K562 (cell line): ENCODE measurements around the gene ZBTB18. TPM values are rescaled to one million over a fixed set of nuclear protein-coding genes. Genes with fewer than 3 reads are reported as not detected.

Experiments
- ATAC-seq: fragments of 200-7000 bp; cut with Tn5 transposase; 3 replicates; pipeline ENCODE4 v1.9.1; 2020; ENCODE audit warnings: moderate library complexity
- BruUV-seq: library from RNA; stranded (reverse); fragments of 400-500 nt; replicated peaks from 2 replicates; lab custom pipeline; 2021; lab: Mats Ljungman, UMichigan
- CTCF ChIA-PET: fragments of 300-600 bp; formaldehyde crosslinking; extraction: SDS; loops from one replicate; lab custom pipeline; 2021; ENCODE audit warnings: low intra/inter-chr PET ratio; lab: Yijun Ruan, JAX
- POLR2A ChIA-PET: fragments of 300-600, 350-650 bp; sonication (Branson Sonifier 250); formaldehyde crosslinking; extraction: SDS; loops from one replicate; lab custom pipeline; 2021; ENCODE audit warnings: antibody characterized with exemption, inconsistent platforms; lab: Yijun Ruan, JAX
- DNase-seq, 4 experiments: peaks; one replicate each; pipeline versions ENCODE4 v3.0.0 to v3.0.0-alpha.2; 2011 to 2018; ENCODE audit warnings: low spot score in 3 of 4, mixed read lengths in 3 of 4; ENCODE audit errors: extremely low read depth in 1 of 4
- FAIRE-seq: peaks from 2 replicates; lab custom pipeline; 2011; peaks lifted over from hg19 to GRCh38; lab: Jason Lieb, UNC
- H2AFZ ChIP-seq: 2 replicates; pipeline ENCODE4 v1.6.0; 2011; ENCODE audit warnings: low read depth, low read length, control low read depth, inconsistent platforms
- H3K27ac ChIP-seq: fragments of 200-600 bp; 3 replicates; pipeline ENCODE4 v1.8.0; 2011; ENCODE audit warnings: low read depth, mild to moderate bottlenecking, control low read depth, inconsistent platforms, low read length, moderate library complexity, mixed read lengths; ENCODE audit errors: extremely low read depth
- H3K27me3 ChIP-seq, 2 experiments: fragments of 300-600 bp in 1 of 2; 2 replicates in 1 of 2; 3 replicates in 1 of 2; pipeline versions ENCODE4 v1.6.0 to v1.8.0; 2011; ENCODE audit warnings: inconsistent platforms in 2 of 2, low read length in 2 of 2, mild to moderate bottlenecking in 1 of 2, mixed read lengths in 1 of 2, moderate library complexity in 1 of 2; ENCODE audit not compliant: control insufficient read depth in 2 of 2, insufficient read depth in 2 of 2
- H3K36me3 ChIP-seq: fragments of 300-600 bp; 3 replicates; pipeline ENCODE4 v1.8.0; 2011; ENCODE audit warnings: mild to moderate bottlenecking, low read length, inconsistent platforms; ENCODE audit not compliant: control insufficient read depth, insufficient read depth
- H3K4me1 ChIP-seq, 2 experiments: fragments of 200-600 bp in 1 of 2; replicated peaks in 1 of 2; 2 replicates in 1 of 2; 3 replicates in 1 of 2; pipeline versions ENCODE4 v1.5.1 to v1.8.0; 2011; ENCODE audit warnings: inconsistent platforms in 2 of 2, low read length in 2 of 2, mild to moderate bottlenecking in 1 of 2, mixed read lengths in 1 of 2, moderate library complexity in 1 of 2; ENCODE audit not compliant: control insufficient read depth in 2 of 2, insufficient read depth in 2 of 2
- H3K4me2 ChIP-seq: 2 replicates; pipeline ENCODE4 v1.6.1; 2011; ENCODE audit warnings: low read length, control low read depth, inconsistent platforms, mixed read lengths; ENCODE audit not compliant: insufficient read depth
- H3K4me3 ChIP-seq: fragments of 200-600 bp; sonication (generic), shearing (Covaris generic); 2 replicates; pipeline ENCODE4 v1.5.1; 2016; ENCODE audit warnings: control low read depth, inconsistent platforms
- H3K79me2 ChIP-seq: fragments of 200-600 bp; 3 replicates; pipeline ENCODE4 v1.8.0; 2011; ENCODE audit warnings: low read length, inconsistent platforms; ENCODE audit not compliant: control insufficient read depth, insufficient read depth
- H3K9ac ChIP-seq, 2 experiments: 2 replicates each; pipeline versions ENCODE4 v1.6.0 to v1.6.1; 2011; ENCODE audit warnings: low read depth in 2 of 2, low read length in 2 of 2, control low read depth in 1 of 2, inconsistent platforms in 1 of 2, mild to moderate bottlenecking in 1 of 2, mixed read lengths in 1 of 2; ENCODE audit not compliant: insufficient read depth in 1 of 2
- H3K9me1 ChIP-seq: one replicate; pipeline ENCODE4 v1.6.0; 2011; ENCODE audit warnings: inconsistent platforms, mild to moderate bottlenecking, low read length, moderate library complexity; ENCODE audit not compliant: control insufficient read depth, insufficient read depth
- H3K9me3 ChIP-seq: replicated peaks from 2 replicates; pipeline ENCODE4 v1.5.1; 2011; ENCODE audit warnings: low read depth, low read length, inconsistent platforms; ENCODE audit not compliant: control insufficient read depth, insufficient read depth
- H4K20me1 ChIP-seq: replicated peaks from 2 replicates; pipeline ENCODE4 v1.6.1; 2011; ENCODE audit warnings: low read length, inconsistent platforms, mixed read lengths; ENCODE audit not compliant: control insufficient read depth, insufficient read depth
- CBX3 ChIP-seq, 2 experiments: IDR thresholded peaks; 1 replicate in 1 of 2; 2 replicates in 1 of 2; pipeline ENCODE4 v1.6.1; 2012; ENCODE audit warnings: inconsistent platforms in 2 of 2, low read length in 2 of 2, borderline replicate concordance in 1 of 2, control low read depth in 1 of 2
- LARP7 ChIP-seq: fragments of 450-650 bp; IDR thresholded peaks from 2 replicates; pipeline ENCODE4 v1.6.1; 2016
- MIER1 ChIP-seq: fragments of 450-650 bp; IDR thresholded peaks from 2 replicates; pipeline ENCODE4 v1.6.1; 2016; ENCODE audit warnings: antibody characterized with exemption, mild to moderate bottlenecking, low read depth
- ZMIZ1 ChIP-seq, 2 experiments: fragments of 150-350 bp in 1 of 2; IDR thresholded peaks; 2 replicates each; pipeline ENCODE4 v1.6.1; 2012 to 2016; ENCODE audit warnings: low read depth in 2 of 2, low read length in 2 of 2, mild to moderate bottlenecking in 1 of 2, moderate library complexity in 1 of 2
- ZNF436 ChIP-seq: fragments of 250-450, 450-650 bp; sonication (Bioruptor Pico); formaldehyde crosslinking; IDR thresholded peaks from 2 replicates; pipeline ENCODE4 v1.7.0; 2020; ENCODE audit warnings: mild to moderate bottlenecking
- WGBS: fragments of 100-300 bp; shearing (Covaris generic); methylation state at CpG from one replicate; pipeline ENCODE4 v1.1.6; 2016; ENCODE audit warnings: low coverage, mixed read lengths; ENCODE audit not compliant: insufficient coverage; ENCODE audit errors: missing lambda C conversion rate; 5-methylcytosine and 5-hydroxymethylcytosine counted together
- in situ Hi-C: fragments of 300-500 bp; cut with MboI; formaldehyde crosslinking; loops from 4 replicates; pipeline ENCODE4 v1.15.0; 2018; ENCODE audit warnings: inconsistent platforms, mixed read lengths
- intact Hi-C: fragments of 100-400 bp; cut with micrococcal nuclease; formaldehyde crosslinking; loops from 2 replicates; pipeline ENCODE4 v1.14.2; 2022
- polyA plus RNA-seq, 8 experiments: library from polyadenylated mRNA; depleted of rRNA in 4 of 8; stranded (reverse) in 5 of 8; unstranded in 3 of 8; fragments of >200 nt; fragmentation: Nextera tagmentation in 2 of 8; fragmentation: Illumina TruSeq in 1 of 8; extraction: Ambion mirVana in 2 of 8; extraction: Trizol in 1 of 8; gene quantifications; 2 replicates each; pipeline versions ENCODE4 v1.2.1 to v1.2.3, GENCODE V29; 2011 to 2014; ENCODE audit warnings: inconsistent platforms in 1 of 8, missing spikeins in 1 of 8
- total RNA-seq, 7 experiments: library from RNA; depleted of rRNA in 6 of 7; stranded (reverse); fragments of >200 nt in 6 of 7; fragmentation: Illumina TruSeq in 2 of 7; extraction: Trizol in 2 of 7; gene quantifications; 2 replicates each; pipeline versions ENCODE4 v1.2.1 to v1.2.3, GENCODE V29; 2011 to 2021; ENCODE audit warnings: low replicate concordance in 1 of 7

The ZBTB18 gene
- total and polyA plus RNA-seq, 9 of the 15 experiments (the other 6 are each of a cell fraction or from before 2014, with no cell fraction given), result 0.13 to 2.6 (median 1.6) TPM

- no peak for TF ChIP-seq CBX3 (IDR thresholded peaks at IDR 0.05; ENCODE audit: borderline replicate concordance in 1 of 2, low read length in 2 of 2)
- TF ChIP-seq LARP7, result no peak
- TF ChIP-seq, all 486 proteins: peak for 0
These were observed 23.5 kb upstream of the ZBTB18 start (continued) for GRCh38 chr1:244027491-244028145.

DNA sequence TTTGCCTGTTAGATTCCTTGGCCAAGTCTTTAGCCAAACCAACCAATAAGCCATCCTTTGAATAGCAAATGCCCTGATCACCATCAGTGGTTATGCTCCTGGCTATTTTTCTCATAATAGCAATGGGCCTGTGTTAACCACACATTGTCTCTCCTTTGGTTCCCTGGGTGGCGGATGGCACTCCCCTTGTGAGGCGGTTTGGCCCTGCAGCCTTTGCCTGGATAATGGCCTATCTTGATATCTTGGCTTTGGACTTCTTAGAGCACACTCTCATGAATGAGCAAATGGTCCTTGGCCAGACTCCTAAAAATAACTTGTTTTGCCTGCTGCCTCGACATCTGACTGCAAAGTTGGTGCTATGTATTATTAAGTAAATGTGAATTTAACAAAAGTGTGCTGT lies 22.4 kb upstream of the ZBTB18 start:
- CTCF ChIA-PET, result no interaction called here

More for the DNA sequence above, 22.4 kb upstream of the ZBTB18 start:
- no peak overlapping the region for H3K4me3 ChIP-seq
- no peaks in the 10 kb centered on the region for H3K79me2 ChIP-seq
- no peak overlapping the region for H3K27ac ChIP-seq
- no peaks in the 10 kb centered on the region for H3K4me1 ChIP-seq
- intact Hi-C loops, result no loop called here
- H4K20me1 ChIP-seq, result no peaks in the 10 kb centered on the region
- H3K9me1 ChIP-seq, result no peaks in the 10 kb centered on the region
- TF ChIP-seq ZMIZ1 (IDR thresholded peaks at IDR 0.05; ENCODE audit: low read depth in 2 of 2, low read length in 2 of 2), result no peak
- TF ChIP-seq ZNF436, result no peak
- no peak for TF ChIP-seq MIER1
- in situ Hi-C loops, result no loop called here
- BruUV-seq, result no TSS peak
- POLR2A ChIA-PET, result no interaction called here
- no peak overlapping the region for H3K4me2 ChIP-seq
- no peak overlapping the region for H3K9ac ChIP-seq
- peaks cover 29 to 31% of the 10 kb centered on the region in 2 experiments for H3K27me3 ChIP-seq
- H2AFZ ChIP-seq, result no peak overlapping the region
- FAIRE-seq, result no peak
- no peaks in the 10 kb centered on the region for H3K36me3 ChIP-seq
- ATAC-seq, result no peak
- 0% methylated on average over 3 of the region's 3 CpGs for WGBS
- no peak for DNase-seq
- no peaks in the 10 kb centered on the region for H3K9me3 ChIP-seq
